OCI-LY7 (cell line): Measurements from ENCODE around the gene FBXL20. TPM values are rescaled to one million over a fixed set of nuclear protein-coding genes. Genes with fewer than 3 reads are reported as not detected.

ENCODE experiments used
- BruUV-seq: library from RNA; stranded (reverse); fragments of 400-500 nt; replicated peaks from 2 replicates; lab custom pipeline; 2021; lab: Mats Ljungman, UMichigan
- CTCF ChIA-PET: fragments of 300-600 bp; sonication (Branson Sonifier 250); formaldehyde crosslinking; loops from one replicate; lab custom pipeline; 2022; ENCODE audit warnings: antibody characterized with exemption; ENCODE audit not compliant: unreplicated experiment; lab: Charles Lee
- POLR2A ChIA-PET: fragments of 300-600 bp; sonication (Branson Sonifier 250); formaldehyde crosslinking; loops from one replicate; lab custom pipeline; 2022; ENCODE audit warnings: antibody characterized with exemption; lab: Charles Lee
- DNase-seq: peaks from one replicate; pipeline ENCODE4 v3.0.0-alpha.2; 2015; ENCODE audit warnings: low spot score
- H2AFZ ChIP-seq: fragments of 200-600 bp; sonication (generic), shearing (Covaris generic); 2 replicates; pipeline ENCODE4 v1.6.1; 2014; ENCODE audit warnings: mild to moderate bottlenecking, antibody characterized with exemption, low read length, moderate library complexity
- H3K27ac ChIP-seq: fragments of 200-600 bp; sonication (generic); 2 replicates; pipeline ENCODE4 v1.5.1; 2014; ENCODE audit warnings: mixed run types, low read depth, mild to moderate bottlenecking, moderate library complexity, low read length, inconsistent platforms; ENCODE audit not compliant: poor library complexity, severe bottlenecking
- H3K36me3 ChIP-seq: fragments of 200-600 bp; sonication (generic); 2 replicates; pipeline ENCODE4 v1.6.1; 2014; ENCODE audit warnings: mild to moderate bottlenecking, antibody characterized with exemption, low read length, moderate library complexity, mixed read lengths; ENCODE audit not compliant: insufficient read depth
- H3K4me1 ChIP-seq: fragments of 200-600 bp; sonication (generic); 2 replicates; pipeline ENCODE4 v1.5.1; 2014; ENCODE audit warnings: mild to moderate bottlenecking, low read length; ENCODE audit not compliant: insufficient read depth, poor library complexity, severe bottlenecking
- H3K4me2 ChIP-seq: fragments of 200-600 bp; sonication (generic); 2 replicates; pipeline ENCODE4 v1.6.1; 2014; ENCODE audit warnings: mild to moderate bottlenecking, low read length
- H3K4me3 ChIP-seq: fragments of 200-600 bp; sonication (generic); 2 replicates; pipeline ENCODE4 v1.5.1; 2014; ENCODE audit warnings: mild to moderate bottlenecking, low read depth, low read length; ENCODE audit not compliant: poor library complexity, severe bottlenecking
- H3K79me2 ChIP-seq: fragments of 200-600 bp; sonication (generic); 2 replicates; pipeline ENCODE4 v1.6.1; 2016; ENCODE audit warnings: low read depth, mild to moderate bottlenecking, low read length, moderate library complexity, mixed read lengths; ENCODE audit not compliant: insufficient read depth
- H3K9me2 ChIP-seq: fragments of 200-600 bp; sonication (generic); 2 replicates; pipeline ENCODE4 v1.6.1; 2016; ENCODE audit warnings: mild to moderate bottlenecking, low read length, mixed read lengths; ENCODE audit not compliant: insufficient read depth
- H3K9me3 ChIP-seq: fragments of 200-600 bp; sonication (generic); 2 replicates; pipeline ENCODE4 v1.6.1; 2014; ENCODE audit warnings: mild to moderate bottlenecking, mixed run types, low read length, mixed read lengths
- H4K20me1 ChIP-seq: fragments of 200-600 bp; sonication (generic); 2 replicates; pipeline ENCODE4 v1.6.1; 2014; ENCODE audit warnings: mild to moderate bottlenecking, antibody characterized with exemption, low read length, moderate library complexity, mixed read lengths; ENCODE audit not compliant: insufficient read depth
- CTCF ChIP-seq: fragments of 200-600 bp; sonication (generic); conservative IDR thresholded peaks from 2 replicates; pipeline ENCODE4 v1.5.1; 2014; ENCODE audit warnings: mild to moderate bottlenecking, antibody characterized with exemption, low read length, moderate library complexity, mixed read lengths
- EZH2phosphoT487 ChIP-seq: fragments of 200-600 bp; sonication (generic); IDR thresholded peaks from 2 replicates; pipeline ENCODE4 v1.6.1; 2018; ENCODE audit warnings: low read depth, borderline replicate concordance, mild to moderate bottlenecking, mixed run types, antibody characterized with exemption, low read length, moderate library complexity, mixed read lengths
- intact Hi-C: fragments of 100-400 bp; cut with micrococcal nuclease; formaldehyde crosslinking; loops from one replicate; pipeline ENCODE4 v1.10.0; 2022; ENCODE audit not compliant: unreplicated experiment
- total RNA-seq, 2 experiments: library from RNA; depleted of rRNA in 1 of 2; stranded (reverse); fragments of >200 nt in 1 of 2; shearing (Covaris generic) in 1 of 2; gene quantifications; 2 replicates each; pipeline ENCODE4 v1.2.3, GENCODE V29; 2014 to 2022

FBXL20 gene
- total RNA-seq, 2 experiments from 2014 or later, result 2.1 to 12.2 TPM

GRCh38 chr17:39243155-39243554 is 158.3 kb downstream of the FBXL20 start:
- H3K4me2 ChIP-seq, result peak overlapping the region; percentile 28
- no peak for TF ChIP-seq CTCF
- TF ChIP-seq EZH2phosphoT487, result no peak
- no TSS peak for BruUV-seq
- ChIA-PET CTCF (interaction anchor here (0.6 to 4.3 kb wide), 4 partner anchors 9 to 351 kb away, joined by 3 to 33 read pairs (median 5); no protein-coding TSS in a partner anchor), POLR2A (interaction anchor here (0.7 to 2.0 kb wide), 3 partner anchors 36 to 140 kb away, joined by 3 to 18 read pairs (median 3); no protein-coding TSS in a partner anchor)
- H3K36me3 ChIP-seq, result no peaks in the 10 kb centered on the region
- no peaks in the 10 kb centered on the region for H4K20me1 ChIP-seq
- no peaks in the 10 kb centered on the region for H3K9me2 ChIP-seq
- H3K4me3 ChIP-seq, result no peak overlapping the region
- H3K27ac ChIP-seq, result peak overlapping the region; percentile 59
- peaks cover 66% of the 10 kb centered on the region for H3K4me1 ChIP-seq
- no peak for DNase-seq
- intact Hi-C loops, result no loop called here
- H3K79me2 ChIP-seq, result no peaks in the 10 kb centered on the region
- H3K9me3 ChIP-seq, result no peaks in the 10 kb centered on the region
- H2AFZ ChIP-seq, result no peak overlapping the region

DNA sequence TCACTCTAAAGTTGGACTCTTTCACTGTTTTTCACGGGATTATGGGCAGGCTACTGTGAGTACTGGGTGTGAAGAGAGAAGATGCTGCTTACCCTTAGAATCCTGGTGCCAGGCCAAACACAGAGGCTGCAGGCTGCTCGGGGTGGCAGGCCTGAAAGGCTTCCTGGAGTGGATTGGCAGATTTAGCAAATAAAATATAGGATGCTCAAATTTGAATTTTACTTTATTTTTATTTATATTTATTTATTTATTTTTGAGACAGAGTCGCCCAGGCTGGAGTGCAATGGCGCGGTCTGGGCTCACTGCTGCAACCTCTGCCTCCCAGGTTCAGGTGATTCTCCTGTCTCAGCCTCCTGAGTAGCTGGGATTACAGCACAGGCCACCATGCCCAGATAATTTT is 160.8 kb downstream of the FBXL20 start:
- H2AFZ ChIP-seq, result no peak overlapping the region
- no peaks in the 10 kb centered on the region for H3K9me3 ChIP-seq
- no peaks in the 10 kb centered on the region for H3K36me3 ChIP-seq
- no peaks in the 10 kb centered on the region for H3K79me2 ChIP-seq
- H3K4me1 ChIP-seq, result peaks cover 85% of the 10 kb centered on the region
- no peaks in the 10 kb centered on the region for H4K20me1 ChIP-seq
- no peaks in the 10 kb centered on the region for H3K9me2 ChIP-seq
- peak overlapping the region; percentile 49 for H3K4me2 ChIP-seq
- ChIA-PET CTCF (interaction anchor here (4.3 kb wide), 1 partner anchor 33 kb away, joined by 33 read pairs; no protein-coding TSS in a partner anchor), POLR2A (interaction anchor here (1.3 kb wide), 1 partner anchor 31 kb away, joined by 3 read pairs; no protein-coding TSS in a partner anchor)
- peak overlapping the region; percentile 69 for H3K27ac ChIP-seq
- intact Hi-C loops, result no loop called here
- TF ChIP-seq EZH2phosphoT487, result no peak
- no peak for TF ChIP-seq CTCF
- DNase-seq, result no peak
- peak overlapping the region; percentile 59 for H3K4me3 ChIP-seq
- no TSS peak for BruUV-seq

DNA sequence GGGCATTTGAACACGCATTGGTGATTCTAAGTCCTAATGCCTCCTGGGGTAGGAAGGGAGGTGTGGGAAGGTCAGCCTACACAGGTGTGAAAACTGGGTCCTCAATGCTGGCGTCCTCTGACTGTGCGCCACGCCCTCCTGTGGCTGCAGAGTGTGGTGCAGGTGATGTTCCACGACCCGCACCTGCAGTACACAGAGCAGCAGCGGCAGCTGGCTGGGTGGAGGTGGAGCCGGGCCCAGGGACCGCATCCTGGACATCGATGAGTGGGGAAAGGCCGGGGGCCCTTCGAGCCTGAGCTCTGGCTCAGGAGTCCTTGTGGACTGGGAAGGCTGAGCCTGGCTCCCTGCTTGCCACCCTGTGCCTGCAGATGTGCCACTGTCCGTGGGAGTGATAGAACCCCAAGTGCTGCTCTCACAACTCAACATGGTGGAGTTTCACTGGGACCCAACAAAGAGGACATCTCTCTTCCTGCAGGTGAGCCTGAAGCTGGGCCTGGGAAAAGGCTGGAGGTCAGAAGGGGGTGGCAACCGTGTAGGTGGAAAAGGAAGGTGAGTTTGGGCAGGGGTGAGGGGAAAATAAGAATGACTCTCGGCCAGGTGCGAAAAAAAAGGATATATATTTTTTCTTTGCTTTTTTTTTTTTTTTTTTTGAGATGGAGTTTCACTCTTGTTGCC is 161.6 kb downstream of the FBXL20 start:
- Histone ChIP-seq H3K36me3 (no peaks in the 10 kb centered on the region), H2AFZ (peak overlapping the region; percentile 58), H3K4me1 (peaks cover 89% of the 10 kb centered on the region), H3K27ac (peak overlapping the region; percentile 25), H3K79me2 (no peaks in the 10 kb centered on the region), H4K20me1 (no peaks in the 10 kb centered on the region), H3K9me3 (no peaks in the 10 kb centered on the region), H3K4me3 (peak overlapping the region; percentile 59), H3K9me2 (no peaks in the 10 kb centered on the region), H3K4me2 (peak overlapping the region; percentile 62)
- BruUV-seq, result no TSS peak
- peak; percentile 89 for DNase-seq
- ChIA-PET CTCF (interaction anchor here (5.2 kb wide), 1 partner anchor 32 kb away, joined by 45 read pairs; no protein-coding TSS in a partner anchor), POLR2A (interaction anchor here (0.6 kb wide), 1 partner anchor 304 kb away, joined by 4 read pairs; no protein-coding TSS in a partner anchor)
- intact Hi-C loops, result loop anchor here (1.0 kb wide), 1 partner anchor 32 kb away; no protein-coding TSS in a partner anchor
- no peak for TF ChIP-seq EZH2phosphoT487
- peak; percentile 89 for TF ChIP-seq CTCF
